Measurements from ENCODE around the gene FUT8. TPM values are rescaled to one million over a fixed set of nuclear protein-coding genes. Genes with fewer than 3 reads are reported as not detected.

FUT8 gene
- total and polyA plus RNA-seq, 8 donors, result 5.8 to 42.6 (median 20.3) TPM

DNA sequence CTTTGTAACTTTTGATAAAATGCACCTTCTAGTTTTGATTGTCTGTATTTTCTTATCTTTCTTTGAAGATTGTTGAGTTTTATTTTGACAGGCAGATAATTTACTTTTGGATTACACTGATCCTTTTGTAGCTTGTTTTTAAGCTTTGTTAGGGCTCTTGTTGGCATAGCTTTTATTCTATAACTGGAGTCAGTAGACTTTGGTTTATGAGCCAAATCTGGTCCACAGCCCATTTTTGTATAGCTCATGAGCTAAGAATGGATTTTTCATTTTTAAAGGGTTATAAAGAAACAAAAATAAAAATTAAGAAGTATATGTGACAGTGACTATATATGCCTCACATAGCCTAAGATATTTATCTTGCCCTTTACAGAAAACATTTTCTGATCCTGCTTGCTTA lies 142.3 kb downstream of the FUT8 start:
- Histone ChIP-seq H3K27me3 (no peaks in the 10 kb centered on the region), H3K9me3 (no peaks in the 10 kb centered on the region), H3K36me3 (no peaks in the 10 kb centered on the region), H3K4me3 (no peak overlapping the region), H3K27ac (no peak overlapping the region), H3K4me1 (no peaks in the 10 kb centered on the region)
- DNase-seq (no peak), ATAC-seq (no peak), FAIRE-seq (no peak)
- intact Hi-C loops (cut with DNase I), result no loop called here
- TF ChIP-seq, protein P1, sequence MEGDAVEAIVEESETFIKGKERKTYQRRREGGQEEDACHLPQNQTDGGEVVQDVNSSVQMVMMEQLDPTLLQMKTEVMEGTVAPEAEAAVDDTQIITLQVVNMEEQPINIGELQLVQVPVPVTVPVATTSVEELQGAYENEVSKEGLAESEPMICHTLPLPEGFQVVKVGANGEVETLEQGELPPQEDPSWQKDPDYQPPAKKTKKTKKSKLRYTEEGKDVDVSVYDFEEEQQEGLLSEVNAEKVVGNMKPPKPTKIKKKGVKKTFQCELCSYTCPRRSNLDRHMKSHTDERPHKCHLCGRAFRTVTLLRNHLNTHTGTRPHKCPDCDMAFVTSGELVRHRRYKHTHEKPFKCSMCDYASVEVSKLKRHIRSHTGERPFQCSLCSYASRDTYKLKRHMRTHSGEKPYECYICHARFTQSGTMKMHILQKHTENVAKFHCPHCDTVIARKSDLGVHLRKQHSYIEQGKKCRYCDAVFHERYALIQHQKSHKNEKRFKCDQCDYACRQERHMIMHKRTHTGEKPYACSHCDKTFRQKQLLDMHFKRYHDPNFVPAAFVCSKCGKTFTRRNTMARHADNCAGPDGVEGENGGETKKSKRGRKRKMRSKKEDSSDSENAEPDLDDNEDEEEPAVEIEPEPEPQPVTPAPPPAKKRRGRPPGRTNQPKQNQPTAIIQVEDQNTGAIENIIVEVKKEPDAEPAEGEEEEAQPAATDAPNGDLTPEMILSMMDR (IDR thresholded peaks at IDR 0.05), result no peak

DNA sequence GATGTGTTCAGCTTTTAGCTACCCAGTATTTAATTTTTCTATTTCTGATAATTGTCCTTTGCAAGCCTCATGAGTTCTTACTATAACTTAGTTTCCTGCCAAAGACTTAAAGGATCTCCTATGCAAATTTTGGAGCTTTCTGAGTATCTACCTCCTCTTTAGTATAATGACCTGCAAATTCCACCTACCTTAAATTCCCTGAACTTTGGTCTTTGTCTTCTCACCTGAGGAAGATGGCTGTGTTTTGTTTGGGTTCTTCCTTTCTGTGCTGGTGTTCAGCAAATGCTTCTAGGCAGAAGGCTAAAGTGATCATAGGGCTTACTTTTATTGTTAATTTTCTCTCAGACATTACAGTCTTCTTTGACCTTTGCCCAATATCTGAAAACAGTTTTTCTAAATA lies 142.8 kb downstream of the FUT8 start:
- H3K36me3 ChIP-seq, result no peaks in the 10 kb centered on the region
- DNase-seq (no peak), FAIRE-seq (no peak), ATAC-seq (no peak)
- intact Hi-C loops (cut with DNase I), result no loop called here
- H3K27ac ChIP-seq, result no peak overlapping the region
- H3K27me3 ChIP-seq, result no peaks in the 10 kb centered on the region
- TF ChIP-seq, protein P1 (IDR thresholded peaks at IDR 0.05), result no peak
- H3K4me1 ChIP-seq, result no peaks in the 10 kb centered on the region
- H3K9me3 ChIP-seq, result no peaks in the 10 kb centered on the region
- H3K4me3 ChIP-seq, result no peak overlapping the region

DNA sequence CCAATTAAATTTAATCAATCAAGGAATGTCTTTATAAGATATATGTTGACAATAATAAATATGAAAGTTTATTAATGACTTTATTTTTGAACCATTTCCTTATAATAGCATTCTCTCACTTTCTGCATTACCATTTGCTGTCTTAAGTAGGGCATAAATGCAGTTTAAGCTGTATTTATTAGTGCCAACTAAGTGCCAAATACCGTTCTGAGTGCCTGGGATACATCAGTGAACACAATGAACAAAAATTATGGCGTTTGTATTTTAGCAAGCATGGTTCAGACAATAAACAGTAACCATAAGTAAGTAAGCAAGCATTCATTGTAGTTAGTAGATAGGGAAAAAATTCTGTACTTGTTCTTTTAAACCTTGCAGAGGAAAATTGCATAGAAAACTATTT lies 145.8 kb downstream of the FUT8 start:
- DNase-seq (no peak), FAIRE-seq (no peak), ATAC-seq (no peak)
- H3K27me3 ChIP-seq, result no peaks in the 10 kb centered on the region
- peaks cover 0 to 5% (median 0%) of the 10 kb centered on the region in 3 donors for H3K36me3 ChIP-seq
- WGBS, 2 donors, result 76 to 80% methylated on average over 2 of the region's 2 CpGs
- no peaks in the 10 kb centered on the region for H3K4me1 ChIP-seq
- TF ChIP-seq, protein P1 (IDR thresholded peaks at IDR 0.05), result no peak
- intact Hi-C loops (cut with DNase I), result no loop called here
- H3K9me3 ChIP-seq, result no peaks in the 10 kb centered on the region
- H3K4me3 ChIP-seq, result no peak overlapping the region
- no peak overlapping the region for H3K27ac ChIP-seq

DNA sequence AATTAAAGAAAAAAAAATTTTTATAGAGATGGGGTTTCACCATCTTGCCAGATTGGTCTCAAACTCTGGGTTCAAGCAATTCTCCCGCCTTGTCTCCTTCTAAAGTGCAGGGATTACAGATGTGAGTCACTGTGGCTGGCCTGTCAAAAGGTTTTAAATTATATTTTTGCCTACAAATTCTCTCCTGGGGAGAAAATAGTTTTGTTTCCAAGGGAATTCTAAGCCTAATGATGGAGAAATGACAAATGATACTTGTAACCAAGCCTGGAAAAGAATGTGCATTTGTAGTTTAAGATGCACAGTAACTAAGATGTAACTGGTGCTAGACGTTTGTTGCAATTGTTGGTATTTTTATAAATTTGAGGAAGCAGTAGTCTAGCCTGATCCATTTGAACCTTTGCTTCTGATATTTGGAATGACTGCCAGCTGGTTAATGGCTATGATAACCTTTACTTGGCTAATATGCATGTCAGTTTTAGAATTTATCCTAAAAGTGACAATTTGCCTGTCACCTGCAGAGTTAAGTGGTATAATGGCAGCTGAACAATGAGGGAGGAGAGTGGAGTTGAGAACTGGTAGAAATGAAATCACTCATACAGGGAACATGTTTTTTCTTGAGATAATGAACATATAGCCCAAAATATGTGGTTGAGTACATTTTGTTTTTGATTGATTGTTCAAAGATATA lies 148.0 kb downstream of the FUT8 start:
- no peak for ATAC-seq
- TF ChIP-seq, protein P1 (IDR thresholded peaks at IDR 0.05), result no peak

DNA sequence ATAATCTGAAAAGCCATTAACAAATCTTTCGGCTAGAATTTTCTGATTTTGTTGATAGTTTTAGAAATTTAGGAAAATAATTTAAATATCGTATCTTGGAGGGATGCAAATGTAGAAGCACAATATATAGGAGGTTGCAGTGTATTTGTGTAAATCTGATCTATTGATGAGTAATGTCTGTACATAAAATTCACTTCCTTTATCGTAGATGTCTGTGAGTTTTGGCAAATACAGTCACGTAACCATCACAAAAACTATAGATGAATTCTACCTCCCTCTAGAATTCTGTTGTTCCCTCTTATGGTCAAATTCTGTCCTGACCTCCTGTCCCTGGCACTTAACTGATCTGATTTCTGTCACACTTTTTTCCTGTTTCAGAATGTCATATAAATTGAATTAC lies 151.8 kb downstream of the FUT8 start:
- ATAC-seq (no peak), FAIRE-seq (no peak), DNase-seq (no peak)
- peaks cover 0 to 6% (median 0%) of the 10 kb centered on the region in 3 donors for H3K4me1 ChIP-seq
- TF ChIP-seq, protein P1 (IDR thresholded peaks at IDR 0.05), result no peak
- H3K4me3 ChIP-seq, result no peak overlapping the region
- no peak overlapping the region for H3K27ac ChIP-seq
- no peaks in the 10 kb centered on the region for H3K9me3 ChIP-seq
- H3K27me3 ChIP-seq, result no peaks in the 10 kb centered on the region
- H3K36me3 ChIP-seq, result peaks cover 0 to 5% (median 0%) of the 10 kb centered on the region in 3 donors
- 98% methylated on average over 4 of the region's 4 CpGs for WGBS, 2 donors
- intact Hi-C loops (cut with DNase I), result no loop called here

More for the DNA sequence above, 148.0 kb downstream of the FUT8 start:
- intact Hi-C loops (cut with DNase I), result no loop called here
- H3K4me1 ChIP-seq, result no peaks in the 10 kb centered on the region
- WGBS, 2 donors, result 64 to 71% methylated on average over 2 of the region's 2 CpGs
- H3K9me3 ChIP-seq, result no peaks in the 10 kb centered on the region
- DNase-seq, result no peak
- no peaks in the 10 kb centered on the region for H3K27me3 ChIP-seq
- H3K27ac ChIP-seq, result no peak overlapping the region
- FAIRE-seq, result no peak
- H3K36me3 ChIP-seq, result peaks cover 0 to 5% (median 0%) of the 10 kb centered on the region in 3 donors
- H3K4me3 ChIP-seq, result no peak overlapping the region

Measured in pancreas (tissue), 10 donors.